EL (cell line): Measurements from ENCODE around the gene CACNA2D1.
A peak's percentile ranks its signal among the peaks of the same experiment; 100 is the strongest.
"Not testable (repeated sequence)": the region's sequence is repeated elsewhere in the genome, so short reads cannot be mapped to it uniquely, and the experiment has no call there.

ENCODE experiments used
- DNase-seq: peaks from one replicate; pipeline ENCODE4 v3.0.0-alpha.2; 2016

Gene CACNA2D1

DNA sequence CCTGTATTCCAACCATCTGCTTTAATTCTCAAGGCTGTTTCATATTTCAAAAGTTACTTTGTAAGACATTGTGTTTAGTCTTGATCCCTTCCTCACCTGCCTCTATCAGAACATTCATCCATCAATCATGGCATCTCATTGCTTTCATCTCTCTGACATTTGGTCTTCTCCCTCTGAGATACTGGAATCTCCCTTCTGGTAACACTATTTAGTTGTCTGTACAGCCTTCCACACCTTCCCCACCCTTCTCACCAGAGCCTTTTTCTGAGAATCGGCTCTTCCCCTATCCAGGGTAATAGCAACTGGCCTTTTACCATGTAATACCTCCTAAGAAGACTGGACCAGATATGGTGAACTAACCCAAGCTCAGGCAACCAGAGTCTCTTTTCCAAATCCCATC is 10.1 kb downstream of the CACNA2D1 start:
- DNase-seq: no peak

DNA sequence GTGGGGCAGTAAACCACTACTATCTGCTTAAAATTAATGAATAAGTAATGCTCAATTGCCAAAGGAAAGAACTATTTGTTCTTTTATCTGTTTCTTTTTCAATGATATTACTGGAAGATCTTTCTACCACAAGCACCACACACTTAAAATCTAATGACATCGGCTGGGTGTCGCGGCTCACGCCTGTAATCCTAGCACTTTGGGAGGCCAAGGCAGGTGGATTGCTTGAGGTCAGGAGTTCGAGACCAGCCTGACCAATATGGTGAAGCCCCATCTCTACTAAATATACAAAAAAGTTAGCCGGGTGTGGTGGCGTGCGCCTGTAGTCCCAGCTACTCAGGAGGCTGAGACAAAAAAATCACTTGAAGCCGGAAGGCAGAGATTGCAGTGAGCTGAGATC is 10.8 kb downstream of the CACNA2D1 start:
- not testable (repeated sequence) for DNase-seq

DNA sequence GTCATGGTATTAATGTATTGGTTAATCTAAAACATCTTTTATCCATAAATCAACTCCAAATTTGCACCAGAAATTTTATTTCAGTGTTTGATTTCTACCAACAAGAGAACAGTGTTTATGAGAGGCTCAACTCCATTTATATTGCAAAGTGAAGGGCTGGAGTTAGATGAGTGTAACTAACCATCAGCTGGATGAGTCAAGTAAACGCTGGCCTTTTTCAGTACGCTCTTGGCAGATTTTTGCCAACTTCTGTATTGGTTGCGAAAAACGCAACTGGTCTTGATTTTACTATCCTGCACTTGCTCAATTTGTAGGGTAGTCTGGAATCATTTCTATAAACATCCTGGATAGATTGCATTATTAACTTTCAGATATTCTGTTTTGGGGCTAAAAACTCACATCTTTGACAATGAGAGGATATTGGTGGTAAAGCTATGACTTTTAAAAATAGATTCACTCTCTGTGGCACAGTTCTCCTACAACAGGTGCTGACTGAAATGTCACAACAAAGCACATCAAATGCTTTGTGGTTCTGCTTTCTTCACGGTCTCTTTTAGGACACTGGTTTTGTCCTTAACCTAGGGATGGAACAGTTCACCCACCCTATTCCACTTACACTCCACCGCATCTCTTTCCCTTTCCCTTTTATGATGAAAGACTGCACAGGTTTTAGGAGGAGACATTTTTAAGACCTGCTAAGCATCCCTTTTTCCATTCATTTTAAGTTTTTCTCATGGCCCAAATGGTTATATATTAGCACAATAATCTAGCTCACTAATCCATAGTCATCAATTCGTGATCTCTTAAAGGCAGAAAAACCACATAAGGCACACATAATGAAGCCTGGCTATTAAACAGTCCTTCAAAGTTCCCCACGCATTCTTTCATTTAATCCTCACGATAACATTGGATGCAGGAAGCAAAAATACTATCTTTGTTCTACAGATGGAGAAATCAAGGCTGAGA is 12.8 kb downstream of the CACNA2D1 start:
- DNase-seq: peak; percentile 36

DNA sequence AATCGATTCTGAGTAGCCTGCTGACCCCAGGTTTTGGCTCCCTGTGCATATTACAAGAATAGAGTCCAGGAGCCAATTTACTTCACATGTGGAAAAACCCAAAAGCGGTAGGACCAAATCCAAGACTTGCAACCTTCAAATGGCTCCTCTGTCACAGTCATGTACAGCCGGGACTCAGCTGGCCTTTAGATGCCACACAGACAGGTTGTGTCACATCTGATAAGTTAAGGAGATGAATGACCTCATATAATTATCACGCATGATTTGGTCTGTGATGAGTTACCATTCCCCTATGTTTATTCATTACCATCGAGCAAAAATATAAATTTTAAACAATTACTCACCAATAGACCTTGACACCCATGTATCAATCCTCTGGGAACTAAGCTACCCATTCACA is 14.2 kb downstream of the CACNA2D1 start:
- DNase-seq: peak; percentile 42

DNA sequence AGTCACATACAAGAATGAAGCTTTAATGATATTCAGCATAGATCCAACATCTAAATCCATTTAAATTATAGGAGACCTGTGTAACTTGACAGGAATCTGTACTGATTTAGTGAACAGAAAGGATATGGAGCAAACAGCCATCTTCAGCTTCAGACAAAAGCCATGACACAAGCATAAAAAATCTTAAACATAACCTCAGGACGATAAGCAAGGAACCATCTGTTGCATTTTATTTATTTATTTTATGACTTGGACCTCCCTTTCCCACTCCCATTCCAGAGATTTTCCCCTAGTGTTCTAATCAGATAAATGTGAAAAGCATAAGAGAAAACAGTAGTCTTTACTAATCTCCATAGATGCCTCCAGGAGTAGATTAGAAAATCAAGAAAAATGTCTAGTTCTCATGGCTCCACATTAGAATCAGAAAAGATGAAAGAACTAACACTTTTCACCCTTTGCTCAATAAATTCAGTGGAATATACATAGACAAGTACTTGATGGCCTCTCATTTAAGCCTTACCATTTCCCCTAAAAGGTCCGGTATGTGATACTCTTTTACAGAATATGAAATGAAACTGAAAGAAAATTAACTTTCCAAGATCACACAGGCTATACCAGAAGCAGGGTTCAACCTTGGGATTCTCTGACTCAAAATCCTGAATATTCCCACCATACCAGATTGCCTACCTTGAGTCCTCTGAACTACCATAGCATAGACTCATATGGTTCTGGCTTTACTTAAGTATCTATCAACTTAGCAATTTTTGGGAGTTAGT is 15.2 kb downstream of the CACNA2D1 start:
- peak; percentile 84 for DNase-seq

- no peak for DNase-seq
These were observed 20.1 kb downstream of the CACNA2D1 start for GRCh38 chr7:82423446-82423845.

- DNase-seq: no peak
These were observed 24.4 kb downstream of the CACNA2D1 start for GRCh38 chr7:82419200-82419599.

DNA sequence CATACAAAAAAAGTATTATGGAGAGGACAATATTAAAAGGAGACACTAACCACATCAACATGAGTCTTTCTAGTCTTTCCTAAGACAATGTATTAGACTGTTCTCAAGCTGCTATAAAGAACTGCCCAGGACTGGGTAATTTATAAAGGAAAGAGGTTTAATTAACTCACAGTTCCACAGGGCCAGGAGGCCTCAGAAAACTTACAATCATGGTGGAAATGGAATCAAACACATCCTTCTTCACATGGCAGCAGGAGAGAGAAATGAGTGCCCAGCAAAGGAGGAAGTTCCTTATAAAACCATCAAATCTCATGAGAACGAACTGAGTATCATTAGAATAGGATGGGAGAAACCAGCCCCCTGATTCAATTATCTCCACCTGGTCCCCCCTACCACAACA is 25.7 kb downstream of the CACNA2D1 start:
- DNase-seq: no peak

- DNase-seq: no peak
These were observed 27.2 kb downstream of the CACNA2D1 start for GRCh38 chr7:82416402-82416801.

- no peak for DNase-seq
These were observed 29.2 kb downstream of the CACNA2D1 start for GRCh38 chr7:82414389-82414788.

DNA sequence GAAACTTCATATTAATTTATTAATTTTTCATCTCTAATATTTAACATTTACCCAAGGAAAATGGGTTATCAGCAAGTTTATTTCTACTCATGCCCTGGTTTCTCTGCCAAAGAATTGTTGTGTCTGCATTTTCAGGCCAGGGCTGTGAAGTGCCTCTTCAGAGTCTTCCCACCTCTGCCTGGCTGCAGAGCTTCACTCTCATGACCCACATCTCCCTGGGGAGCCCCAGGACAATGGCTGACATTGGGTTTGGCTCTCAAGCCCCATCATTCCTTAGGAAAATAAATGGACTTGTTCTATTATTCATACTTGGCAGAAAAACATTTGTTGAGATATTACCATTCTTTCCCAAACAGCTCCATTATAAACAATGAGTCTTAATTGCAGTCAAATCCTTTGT is 30.3 kb downstream of the CACNA2D1 start:
- DNase-seq: no peak

DNA sequence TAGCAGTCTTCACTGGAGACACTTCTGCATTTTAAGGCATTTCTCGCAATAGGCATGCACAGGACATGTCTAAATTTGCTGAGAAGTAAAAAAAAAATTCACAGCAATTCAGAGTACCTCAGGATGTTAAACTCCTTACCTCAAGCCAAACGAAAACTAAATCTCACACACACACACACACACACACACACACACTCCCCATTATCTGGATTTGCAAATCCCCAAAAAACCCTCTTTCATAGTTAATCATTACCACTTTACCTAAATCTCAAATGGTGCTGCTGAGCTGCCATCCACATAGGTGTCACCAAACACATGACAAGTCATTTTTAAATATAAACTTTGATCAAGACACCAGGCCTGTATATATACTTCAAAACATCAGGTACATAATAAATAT is 31.8 kb downstream of the CACNA2D1 start:
- DNase-seq: no peak

GRCh38 chr7:82410461-82410860 is 33.1 kb downstream of the CACNA2D1 start:
- no peak for DNase-seq

DNA sequence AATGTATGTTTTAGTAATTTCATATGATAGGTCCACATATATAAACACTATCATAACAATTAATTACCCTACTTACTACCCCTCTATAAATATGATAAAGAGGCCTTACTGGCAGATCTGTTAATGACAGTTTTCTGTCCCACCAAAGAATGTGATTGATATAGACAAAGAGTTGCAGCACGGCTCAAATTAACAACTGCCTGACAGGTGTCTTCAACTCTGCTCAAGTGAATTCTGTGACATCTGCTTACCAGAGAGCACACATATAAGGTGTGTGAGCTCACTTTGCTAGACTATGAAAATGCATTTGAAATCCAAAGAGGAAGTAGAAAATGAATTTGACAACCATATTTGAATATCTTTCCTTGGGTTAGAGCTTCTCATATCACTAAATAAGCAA is 36.6 kb downstream of the CACNA2D1 start:
- DNase-seq: no peak

DNA sequence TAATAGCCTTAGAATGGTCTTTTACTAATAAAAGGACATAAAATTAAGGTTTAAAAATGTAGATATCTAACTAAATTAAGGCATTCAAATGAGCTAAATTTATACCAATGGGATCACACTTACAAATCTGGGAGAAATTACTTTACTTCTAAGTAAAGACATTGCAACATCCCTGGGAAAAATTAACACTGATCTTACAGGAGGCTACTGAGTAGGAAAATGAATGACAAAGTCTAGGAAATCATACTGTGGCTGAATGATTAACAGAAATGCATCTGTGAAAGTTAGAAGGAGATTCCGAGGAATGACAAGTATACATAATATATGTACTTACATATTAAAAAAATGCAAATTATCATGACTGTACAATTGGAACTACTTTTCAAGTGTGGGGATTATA is 38.3 kb downstream of the CACNA2D1 start:
- DNase-seq: no peak

DNA sequence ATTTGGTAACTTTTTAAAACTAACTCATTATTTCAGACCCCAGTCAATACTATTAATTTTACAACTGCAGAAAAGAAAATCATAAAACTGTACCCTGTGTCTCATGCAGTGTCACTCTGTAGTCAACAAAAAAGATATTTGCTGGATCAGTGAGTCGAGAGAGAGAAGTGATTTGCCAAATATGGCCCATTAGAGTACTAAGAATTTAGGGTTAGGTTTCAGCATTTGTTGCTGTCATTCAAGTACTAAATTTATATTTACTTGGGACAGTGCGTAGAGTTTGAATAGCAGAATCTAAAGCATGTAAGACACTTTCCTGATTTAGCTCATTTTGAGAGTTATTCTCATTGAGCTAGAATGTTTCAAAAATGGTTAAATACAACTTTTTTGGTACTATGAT is 38.9 kb downstream of the CACNA2D1 start:
- DNase-seq: no peak

GRCh38 chr7:82404094-82404493 is 39.5 kb downstream of the CACNA2D1 start:
- no peak for DNase-seq

DNA sequence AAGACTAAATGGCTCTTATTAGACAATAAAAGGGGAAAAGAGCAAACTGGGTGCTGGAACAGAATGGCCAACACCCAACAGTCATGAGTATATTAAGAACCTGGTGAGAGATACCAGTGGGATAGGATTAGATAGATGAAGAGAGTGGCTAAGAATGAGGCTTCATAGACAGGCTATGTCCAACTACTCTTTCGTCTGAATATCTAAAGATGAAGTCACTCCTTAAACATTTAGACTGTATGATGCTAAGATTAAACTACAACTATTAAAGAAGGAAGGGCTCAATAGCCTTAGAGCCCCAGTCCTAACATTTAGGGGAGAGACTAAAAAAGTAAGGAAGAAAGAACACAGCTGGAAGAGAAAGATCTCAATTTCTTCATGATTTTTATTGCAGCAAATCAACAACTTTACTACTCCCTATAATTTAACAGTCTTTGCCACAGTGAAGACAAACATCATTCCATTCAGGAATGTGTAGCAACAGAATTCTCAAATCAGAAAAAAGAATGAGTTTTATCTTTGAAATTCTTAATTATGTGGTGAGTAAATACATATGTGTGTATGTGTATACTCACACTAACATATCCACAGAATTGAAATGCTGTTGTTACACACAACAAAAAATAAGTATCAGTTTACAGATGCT is 45.6 kb downstream of the CACNA2D1 start:
- no peak for DNase-seq

DNA sequence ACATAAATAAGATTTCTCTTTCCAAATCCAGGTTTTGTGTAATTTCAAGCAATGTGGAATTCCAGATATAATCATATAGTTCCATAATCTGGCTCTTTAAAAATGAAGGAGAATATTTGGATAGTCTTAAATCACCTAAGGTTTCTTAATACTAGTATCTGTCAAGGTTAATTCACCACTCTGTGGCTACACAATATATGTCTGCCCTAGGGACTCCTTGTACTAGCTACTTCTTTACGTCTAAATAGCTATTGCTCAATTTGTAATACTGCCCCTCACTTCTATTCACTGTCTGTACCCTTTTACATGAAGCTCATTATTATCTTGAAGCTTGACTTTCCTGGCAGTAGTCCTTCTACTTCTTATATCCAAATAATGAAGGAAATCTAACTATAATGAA is 47.2 kb downstream of the CACNA2D1 start:
- no peak for DNase-seq

GRCh38 chr7:82395147-82395546 is 48.4 kb downstream of the CACNA2D1 start:
- DNase-seq: no peak

- no peak for DNase-seq
These were observed 49.7 kb downstream of the CACNA2D1 start for GRCh38 chr7:82393840-82394220.

DNA sequence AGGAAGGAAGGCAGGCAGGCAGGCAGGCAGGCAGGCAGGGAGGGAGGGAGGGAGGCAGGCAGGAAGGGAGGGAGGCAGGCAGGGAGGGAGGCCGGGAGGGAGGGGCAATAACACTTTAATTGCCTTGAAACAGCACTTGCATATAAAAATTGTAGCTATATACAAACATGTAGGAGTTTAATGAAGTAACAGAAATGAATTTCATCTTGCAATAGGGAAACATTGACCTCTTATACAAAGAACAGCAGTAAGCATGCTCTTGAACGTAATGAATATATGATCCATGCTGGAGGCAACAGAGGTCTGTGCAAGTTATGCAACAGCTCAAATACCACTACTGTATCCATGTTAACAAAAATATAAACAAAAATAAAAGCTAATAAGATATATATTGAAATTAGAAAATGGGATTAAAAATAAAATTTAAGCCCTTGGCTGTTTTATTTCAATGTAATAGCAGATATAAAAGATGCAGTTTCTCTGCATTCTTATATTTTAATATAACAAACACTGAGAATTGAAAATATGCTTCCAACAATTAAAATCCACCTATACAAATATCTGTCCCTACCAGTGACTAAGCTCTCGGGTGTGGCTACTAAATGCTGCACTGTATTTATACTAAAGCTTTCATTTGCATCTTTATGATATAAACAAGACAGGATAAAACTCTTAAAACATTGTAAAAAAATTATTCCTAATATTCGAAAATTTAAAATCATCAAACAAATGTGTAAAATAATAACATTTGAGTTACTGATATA is 50.3 kb downstream of the CACNA2D1 start:
- DNase-seq: no peak

- DNase-seq: no peak
These were observed 52.6 kb downstream of the CACNA2D1 start for GRCh38 chr7:82390936-82391335.
